Measurements from ENCODE around the gene SEPTIN8. TPM values are rescaled to one million over a fixed set of nuclear protein-coding genes. Genes with fewer than 3 reads are reported as not detected.

The SEPTIN8 gene
- total RNA-seq, 1 experiment from 2014 or later = 24.2 TPM

DNA sequence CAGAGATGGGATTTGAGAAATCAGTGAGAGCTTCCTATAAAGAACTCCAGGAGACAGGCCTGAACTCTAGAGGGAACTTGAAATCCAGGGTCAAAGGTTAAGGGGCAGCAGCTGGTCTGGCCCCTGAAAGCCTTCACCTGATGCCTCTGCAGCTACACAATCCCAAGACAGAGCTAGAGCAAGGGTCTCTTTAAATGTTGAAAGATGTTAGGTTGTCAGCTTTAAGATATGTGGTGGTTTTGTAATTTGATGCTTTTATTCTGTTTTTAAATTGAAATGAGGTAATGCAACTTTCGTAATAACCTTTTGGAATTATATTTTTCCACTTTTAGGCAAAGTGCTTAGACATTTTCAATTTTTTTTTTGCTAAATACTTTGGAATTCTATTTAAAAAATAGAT is 38.4 kb upstream of the SEPTIN8 start:
- ChIA-PET POLR2A (ENCODE audit: unreplicated experiment) (interaction anchor here (0.7 kb wide), 2 partner anchors 18 to 82 kb away, joined by 5 to 14 read pairs; no protein-coding TSS in a partner anchor), CTCF (no interaction called here)

DNA sequence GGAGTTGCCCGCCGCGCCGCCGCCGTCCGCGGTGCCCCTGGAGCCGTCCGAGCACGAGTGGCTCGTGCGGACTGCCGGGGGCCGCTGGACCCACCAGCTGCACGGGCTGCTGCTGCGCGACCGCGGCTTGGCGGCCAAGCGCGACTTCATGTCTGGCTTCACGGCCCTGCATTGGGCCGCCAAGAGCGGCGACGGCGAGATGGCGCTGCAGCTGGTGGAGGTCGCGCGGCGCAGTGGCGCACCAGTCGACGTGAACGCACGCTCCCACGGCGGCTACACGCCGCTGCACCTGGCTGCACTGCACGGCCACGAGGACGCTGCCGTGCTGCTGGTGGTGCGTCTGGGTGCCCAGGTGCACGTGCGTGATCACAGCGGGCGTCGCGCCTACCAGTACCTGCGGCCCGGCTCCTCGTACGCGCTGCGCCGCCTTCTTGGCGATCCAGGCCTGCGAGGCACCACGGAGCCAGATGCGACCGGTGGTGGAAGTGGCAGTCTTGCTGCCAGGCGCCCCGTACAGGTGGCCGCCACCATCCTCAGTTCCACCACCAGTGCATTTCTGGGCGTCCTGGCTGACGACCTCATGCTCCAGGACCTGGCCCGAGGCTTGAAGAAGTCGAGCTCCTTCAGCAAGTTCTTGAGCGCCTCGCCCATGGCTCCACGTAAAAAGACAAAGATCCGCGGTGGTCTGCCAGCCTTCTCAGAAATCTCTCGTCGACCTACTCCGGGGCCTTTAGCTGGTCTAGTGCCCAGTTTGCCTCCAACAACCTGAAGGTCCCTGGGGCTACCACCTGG is 37.7 kb upstream of the SEPTIN8 start:
- ChIA-PET CTCF (no interaction called here), POLR2A (ENCODE audit: unreplicated experiment) (interaction anchor here (0.7 kb wide), 2 partner anchors 17 to 81 kb away, joined by 5 to 14 read pairs; no protein-coding TSS in a partner anchor)
- intact Hi-C loops (cut with micrococcal nuclease; ENCODE audit: unreplicated experiment) = no loop called here

More for the DNA sequence above, 38.4 kb upstream of the SEPTIN8 start:
- no peaks in the 10 kb centered on the region for H3K27me3 ChIP-seq (ENCODE audit: insufficient read depth, low read depth)
- H2AFZ ChIP-seq = no peak overlapping the region
- no peak overlapping the region for H3K4me3 ChIP-seq
- TF ChIP-seq, protein P1, sequence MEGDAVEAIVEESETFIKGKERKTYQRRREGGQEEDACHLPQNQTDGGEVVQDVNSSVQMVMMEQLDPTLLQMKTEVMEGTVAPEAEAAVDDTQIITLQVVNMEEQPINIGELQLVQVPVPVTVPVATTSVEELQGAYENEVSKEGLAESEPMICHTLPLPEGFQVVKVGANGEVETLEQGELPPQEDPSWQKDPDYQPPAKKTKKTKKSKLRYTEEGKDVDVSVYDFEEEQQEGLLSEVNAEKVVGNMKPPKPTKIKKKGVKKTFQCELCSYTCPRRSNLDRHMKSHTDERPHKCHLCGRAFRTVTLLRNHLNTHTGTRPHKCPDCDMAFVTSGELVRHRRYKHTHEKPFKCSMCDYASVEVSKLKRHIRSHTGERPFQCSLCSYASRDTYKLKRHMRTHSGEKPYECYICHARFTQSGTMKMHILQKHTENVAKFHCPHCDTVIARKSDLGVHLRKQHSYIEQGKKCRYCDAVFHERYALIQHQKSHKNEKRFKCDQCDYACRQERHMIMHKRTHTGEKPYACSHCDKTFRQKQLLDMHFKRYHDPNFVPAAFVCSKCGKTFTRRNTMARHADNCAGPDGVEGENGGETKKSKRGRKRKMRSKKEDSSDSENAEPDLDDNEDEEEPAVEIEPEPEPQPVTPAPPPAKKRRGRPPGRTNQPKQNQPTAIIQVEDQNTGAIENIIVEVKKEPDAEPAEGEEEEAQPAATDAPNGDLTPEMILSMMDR (conservative IDR thresholded peaks at IDR 0.05) = no peak
- no peak for TF ChIP-seq EZH2 (IDR thresholded peaks at IDR 0.05; ENCODE audit: low read depth)
- no peaks in the 10 kb centered on the region for H3K9me2 ChIP-seq (ENCODE audit: insufficient read depth)
- H3K36me3 ChIP-seq (ENCODE audit: low read depth) = no peaks in the 10 kb centered on the region
- no peaks in the 10 kb centered on the region for H3K9me3 ChIP-seq (ENCODE audit: insufficient read depth, low read depth)
- DNase-seq = no peak
- intact Hi-C loops (cut with micrococcal nuclease; ENCODE audit: unreplicated experiment) = no loop called here
- no peaks in the 10 kb centered on the region for H3K79me2 ChIP-seq (ENCODE audit: low read depth)
- peaks cover 14% of the 10 kb centered on the region; the same call in 1 of the 2 replicates for H3F3A ChIP-seq (ENCODE audit: insufficient read depth, low read depth)
- no TSS peak for BruUV-seq (replicated peaks)
- peaks cover 21% of the 10 kb centered on the region for H3K4me1 ChIP-seq (replicated peaks; ENCODE audit: insufficient read depth)
- no peaks in the 10 kb centered on the region for H4K20me1 ChIP-seq (ENCODE audit: insufficient read depth)
- no peak overlapping the region for H3K27ac ChIP-seq
- no peak overlapping the region; the same call in 1 of the 2 replicates for H3K4me2 ChIP-seq

More for the DNA sequence above, 37.7 kb upstream of the SEPTIN8 start:
- no TSS peak for BruUV-seq (replicated peaks)
- Histone ChIP-seq H3K79me2 (ENCODE audit: low read depth) (no peaks in the 10 kb centered on the region), H3K4me2 (no peak overlapping the region), H2AFZ (no peak overlapping the region), H3K36me3 (ENCODE audit: low read depth) (no peaks in the 10 kb centered on the region), H3K9me3 (ENCODE audit: insufficient read depth, low read depth) (no peaks in the 10 kb centered on the region), H3K27me3 (ENCODE audit: insufficient read depth, low read depth) (no peaks in the 10 kb centered on the region), H3K9me2 (ENCODE audit: insufficient read depth) (no peaks in the 10 kb centered on the region), H3K4me1 (replicated peaks; ENCODE audit: insufficient read depth) (peaks cover 21% of the 10 kb centered on the region), H4K20me1 (ENCODE audit: insufficient read depth) (no peaks in the 10 kb centered on the region), H3K27ac (no peak overlapping the region), H3F3A (ENCODE audit: insufficient read depth, low read depth) (peaks cover 14% of the 10 kb centered on the region; the same call in 1 of the 2 replicates), H3K4me3 (no peak overlapping the region)
- DNase-seq = no peak
- TF ChIP-seq, protein P1 (conservative IDR thresholded peaks at IDR 0.05) = no peak
- TF ChIP-seq EZH2 (IDR thresholded peaks at IDR 0.05; ENCODE audit: low read depth) = no peak

All from PC-9 (cell line).